Hepatocyte (in vitro differentiated cells): ENCODE measurements around the gene MISP3. TPM values are rescaled to one million over a fixed set of nuclear protein-coding genes. Genes with fewer than 3 reads are reported as not detected.
"Not testable (repeated sequence)": the region's sequence is repeated elsewhere in the genome, so short reads cannot be mapped to it uniquely, and the experiment has no call there.

Experiments used
- DNase-seq: peaks from one replicate; pipeline ENCODE4 v3.0.0-alpha.2; 2016; ENCODE audit warnings: low spot score
- H2AFZ ChIP-seq: fragments of 200-600 bp; sonication (generic); 2 replicates; pipeline ENCODE4 v1.6.0; 2016; ENCODE audit warnings: antibody characterized with exemption, mild to moderate bottlenecking
- H3K27ac ChIP-seq: fragments of 200-600 bp; sonication (generic); 2 replicates; pipeline ENCODE4 v1.5.1; 2016; ENCODE audit warnings: mild to moderate bottlenecking
- H3K27me3 ChIP-seq: fragments of 200-600 bp; sonication (generic); 2 replicates; pipeline ENCODE4 v1.6.1; 2016
- H3K36me3 ChIP-seq: fragments of 200-600 bp; sonication (generic); replicated peaks from 2 replicates; pipeline ENCODE4 v1.5.1; 2016; ENCODE audit warnings: low read depth; ENCODE audit not compliant: insufficient read depth
- H3K4me1 ChIP-seq: fragments of 200-600 bp; sonication (generic); 2 replicates; pipeline ENCODE4 v1.5.1; 2016; ENCODE audit warnings: mild to moderate bottlenecking, moderate library complexity; ENCODE audit not compliant: insufficient read depth
- H3K4me2 ChIP-seq: fragments of 200-600 bp; sonication (generic); 2 replicates; pipeline ENCODE4 v1.6.0; 2016
- H3K4me3 ChIP-seq: fragments of 200-600 bp; sonication (generic); 2 replicates; pipeline ENCODE4 v1.5.1; 2016; ENCODE audit warnings: mild to moderate bottlenecking
- H3K79me2 ChIP-seq: fragments of 200-600 bp; sonication (generic); 2 replicates; pipeline ENCODE4 v1.6.0; 2017; ENCODE audit warnings: mild to moderate bottlenecking
- H3K9me2 ChIP-seq: fragments of 200-600 bp; sonication (generic); replicated peaks from 2 replicates; pipeline ENCODE4 v1.6.0; 2017; ENCODE audit warnings: mild to moderate bottlenecking; ENCODE audit not compliant: insufficient read depth
- H3K9me3 ChIP-seq: fragments of 200-600 bp; sonication (generic); 2 replicates; pipeline ENCODE4 v1.5.1; 2016; ENCODE audit warnings: low read depth, mild to moderate bottlenecking
- H4K20me1 ChIP-seq: fragments of 200-600 bp; sonication (generic); 2 replicates; pipeline ENCODE4 v1.6.0; 2016; ENCODE audit warnings: mild to moderate bottlenecking; ENCODE audit not compliant: insufficient read depth, poor library complexity, severe bottlenecking
- EZH2 ChIP-seq: fragments of 200-600 bp; sonication (generic); IDR thresholded peaks from 2 replicates; pipeline ENCODE4 v1.6.1; 2016; ENCODE audit warnings: antibody characterized with exemption, mild to moderate bottlenecking, borderline replicate concordance
- EZH2phosphoT487 ChIP-seq: fragments of 200-600 bp; sonication (generic); IDR thresholded peaks from one replicate; pipeline ENCODE4 v1.6.1; 2018; ENCODE audit warnings: antibody characterized with exemption, mild to moderate bottlenecking, low read depth, moderate library complexity; ENCODE audit not compliant: unreplicated experiment, severe bottlenecking
- WGBS: methylation state at CpG from one replicate; pipeline ENCODE4 v1.1.6; 2016; ENCODE audit warnings: low lambda C conversion rate; ENCODE audit errors: missing lambda C conversion rate; 5-methylcytosine and 5-hydroxymethylcytosine counted together
- polyA plus RNA-seq: library from polyadenylated mRNA; unstranded; fragments of >200 nt; fragmentation: Nextera tagmentation; extraction: Ambion mirVana; gene quantifications from 2 replicates; pipeline ENCODE4 v1.2.1, GENCODE V29; 2016
- total RNA-seq: library from RNA; depleted of rRNA; stranded (reverse); fragments of >200 nt; gene quantifications from 2 replicates; pipeline ENCODE4 v1.2.3, GENCODE V29; 2014
- TF ChIP-seq, protein P1 (sequence below): fragments of 200-600 bp; sonication (generic); IDR thresholded peaks from 2 replicates; pipeline ENCODE4 v1.5.1; 2016; ENCODE audit warnings: antibody characterized with exemption, mild to moderate bottlenecking; ENCODE audit not compliant: poor library complexity

The MISP3 gene
- total RNA-seq: 3.7 and 4.9 TPM in 2 replicates
- 12.5 and 13.1 TPM in 2 replicates for polyA plus RNA-seq

DNA sequence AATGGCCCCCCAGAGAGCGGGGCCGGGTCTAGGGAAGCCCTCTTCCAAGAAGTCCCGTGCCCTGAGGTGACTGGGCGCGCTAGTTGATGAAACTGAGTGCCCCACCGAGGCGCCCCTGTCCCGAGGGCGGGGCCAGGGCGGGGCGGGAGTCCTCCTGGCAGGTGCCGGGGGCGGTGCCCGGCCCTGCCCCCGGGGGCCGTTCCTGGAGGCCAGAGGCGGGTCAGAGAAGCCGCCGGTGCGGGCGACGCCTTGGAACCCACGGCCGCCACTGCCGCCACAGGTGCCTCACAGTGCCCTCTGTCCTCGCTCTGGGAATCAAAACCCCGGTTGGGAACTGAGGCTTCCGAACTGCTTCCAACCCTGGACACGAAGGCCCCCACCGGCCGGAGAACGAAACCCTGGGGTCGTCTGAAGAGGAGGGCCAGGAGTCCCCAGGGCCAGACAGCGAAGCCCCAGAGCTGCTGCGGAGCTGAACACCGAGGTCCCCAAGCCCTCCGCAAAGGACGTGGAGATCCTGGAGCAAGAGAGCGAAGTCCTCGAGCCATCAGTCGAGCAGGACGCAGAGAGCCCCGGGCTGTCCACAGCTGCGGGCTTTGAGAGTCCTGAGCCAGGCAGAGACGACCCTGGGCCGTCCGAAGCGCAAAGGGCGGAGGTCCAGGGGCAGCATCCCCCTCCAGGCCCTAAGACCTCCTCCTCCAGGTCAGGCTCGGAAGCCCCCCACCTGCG lies at the start of gene MISP3:
Gene MISP3 (plus strand): TSS at position 252 of the 726 bp plus-strand sequence. CDS start 524 bp downstream, outside the sequence.
- Histone ChIP-seq H3K4me2 (peak within 1 kb of the TSS; percentile 99), H4K20me1 (no peaks in the 10 kb centered on the region), H3K4me3 (peak within 1 kb of the TSS; percentile 96), H2AFZ (peak within 1 kb of the TSS; percentile 76), H3K9me3 (no peaks in the 10 kb centered on the region), H3K79me2 (peaks cover 22% of the 10 kb centered on the region), H3K27ac (peak within 1 kb of the TSS; percentile 85), H3K4me1 (peaks cover 14% of the 10 kb centered on the region), H3K27me3 (no peaks in the 10 kb centered on the region), H3K9me2 (no peaks in the 10 kb centered on the region), H3K36me3 (no peaks in the 10 kb centered on the region)
- peak; percentile 82 for DNase-seq
- no peak for TF ChIP-seq EZH2
- no peak for TF ChIP-seq EZH2phosphoT487
- TF ChIP-seq, protein P1, sequence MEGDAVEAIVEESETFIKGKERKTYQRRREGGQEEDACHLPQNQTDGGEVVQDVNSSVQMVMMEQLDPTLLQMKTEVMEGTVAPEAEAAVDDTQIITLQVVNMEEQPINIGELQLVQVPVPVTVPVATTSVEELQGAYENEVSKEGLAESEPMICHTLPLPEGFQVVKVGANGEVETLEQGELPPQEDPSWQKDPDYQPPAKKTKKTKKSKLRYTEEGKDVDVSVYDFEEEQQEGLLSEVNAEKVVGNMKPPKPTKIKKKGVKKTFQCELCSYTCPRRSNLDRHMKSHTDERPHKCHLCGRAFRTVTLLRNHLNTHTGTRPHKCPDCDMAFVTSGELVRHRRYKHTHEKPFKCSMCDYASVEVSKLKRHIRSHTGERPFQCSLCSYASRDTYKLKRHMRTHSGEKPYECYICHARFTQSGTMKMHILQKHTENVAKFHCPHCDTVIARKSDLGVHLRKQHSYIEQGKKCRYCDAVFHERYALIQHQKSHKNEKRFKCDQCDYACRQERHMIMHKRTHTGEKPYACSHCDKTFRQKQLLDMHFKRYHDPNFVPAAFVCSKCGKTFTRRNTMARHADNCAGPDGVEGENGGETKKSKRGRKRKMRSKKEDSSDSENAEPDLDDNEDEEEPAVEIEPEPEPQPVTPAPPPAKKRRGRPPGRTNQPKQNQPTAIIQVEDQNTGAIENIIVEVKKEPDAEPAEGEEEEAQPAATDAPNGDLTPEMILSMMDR: no peak
- 4% methylated on average over 34 of the region's 51 CpGs for WGBS

DNA sequence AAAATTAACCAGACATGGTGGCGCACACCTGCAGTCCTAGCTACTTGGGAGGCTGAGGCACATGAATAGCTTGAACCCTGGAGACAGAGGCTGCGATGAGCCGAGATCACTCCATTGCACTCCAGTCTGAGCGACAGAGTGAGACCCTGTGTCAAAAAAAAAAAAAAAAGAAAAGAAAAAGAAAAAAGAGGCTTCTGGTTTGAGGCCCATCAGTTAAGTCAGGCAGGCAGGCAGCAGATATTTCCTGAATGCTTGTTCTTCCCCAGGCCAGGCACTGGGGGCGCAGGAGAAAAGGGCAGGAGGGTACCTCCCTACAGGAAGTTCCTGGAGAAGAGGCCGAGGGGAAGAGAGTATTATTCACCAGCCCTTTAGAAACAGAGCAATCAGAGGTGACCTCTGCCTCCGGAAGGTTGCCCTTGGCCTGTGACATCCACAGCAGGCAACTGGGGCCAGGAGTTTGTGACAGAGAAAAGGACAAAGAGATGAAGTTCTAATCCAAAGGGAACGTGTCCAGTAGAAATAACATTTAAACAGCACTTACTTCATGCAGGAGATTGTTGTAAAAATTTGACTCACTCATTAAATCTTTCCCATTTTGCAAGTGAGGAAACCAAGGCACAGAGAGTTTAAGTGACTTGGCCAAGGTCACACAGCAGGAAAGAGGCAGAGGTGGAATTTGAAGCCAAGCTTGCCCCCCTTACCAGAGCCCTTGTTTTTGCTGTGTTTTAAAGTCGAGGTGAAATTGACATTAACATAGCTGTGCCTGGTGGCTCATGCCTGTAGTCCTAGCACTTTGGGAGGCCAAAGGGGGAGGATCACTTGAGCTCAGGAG lies 49.0 kb upstream of the MISP3 start:
- Histone ChIP-seq H3K27ac (peak overlapping the region; percentile 46), H2AFZ (peak overlapping the region; percentile 36)
- WGBS: 68% methylated on average over 9 of the region's 9 CpGs

DNA sequence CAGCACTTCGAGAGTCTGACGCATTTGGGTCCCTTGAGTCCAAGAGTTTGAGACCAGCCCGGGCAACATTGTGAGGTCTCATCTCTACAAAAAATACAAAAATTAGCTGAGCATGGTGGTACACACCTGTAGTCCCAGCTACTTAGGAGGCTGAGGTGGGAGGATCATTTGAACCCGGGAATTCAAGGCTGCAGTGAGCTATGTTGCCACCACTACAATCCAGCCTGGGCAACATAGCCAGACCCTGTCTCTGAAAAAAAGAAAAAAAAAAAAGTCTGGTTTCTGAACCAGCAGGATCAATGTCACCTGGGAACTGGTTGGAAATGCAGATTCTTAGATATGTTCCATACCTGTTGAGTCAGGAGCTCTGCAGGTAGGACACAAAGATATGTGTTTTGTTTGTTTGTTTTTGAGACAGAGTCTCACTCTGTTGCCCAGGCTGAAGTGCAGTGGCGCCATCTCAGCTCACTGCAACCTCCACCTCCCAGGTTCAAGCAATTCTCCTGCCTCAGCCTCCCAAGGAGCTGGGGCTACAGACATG lies 45.9 kb upstream of the MISP3 start:
- H3K4me3 ChIP-seq, H3K79me2 ChIP-seq, H4K20me1 ChIP-seq, H3K36me3 ChIP-seq, H3K27ac ChIP-seq, H3K9me2 ChIP-seq, H3K4me2 ChIP-seq, H3K9me3 ChIP-seq, H2AFZ ChIP-seq, DNase-seq, H3K27me3 ChIP-seq, H3K4me1 ChIP-seq: not testable (repeated sequence)
- WGBS: 94% methylated on average over 5 of the region's 5 CpGs

More for the DNA sequence above, 49.0 kb upstream of the MISP3 start:
- Histone ChIP-seq H3K4me3 (no peak overlapping the region), H3K4me1 (no peaks in the 10 kb centered on the region), H3K36me3 (no peaks in the 10 kb centered on the region), H3K9me2 (no peaks in the 10 kb centered on the region), H3K79me2 (no peaks in the 10 kb centered on the region), H3K9me3 (no peaks in the 10 kb centered on the region), H3K4me2 (no peak overlapping the region), H3K27me3 (no peaks in the 10 kb centered on the region), H4K20me1 (no peaks in the 10 kb centered on the region)
- peak; percentile 72 for DNase-seq
- no peak for TF ChIP-seq EZH2phosphoT487
- TF ChIP-seq, protein P1: peak; percentile 40
- TF ChIP-seq EZH2: no peak
